T-helper 1 cell treated with Interleukin-12 subunit alpha and Interleukin-12 subunit beta and Interleukin-4 antibody, amounts not matched to agents 30 μg/mL and 1 μg/mL, for 36 hours (primary cell): ENCODE data around the gene CYTH2.
A peak's percentile ranks its signal among the peaks of the same experiment; 100 is the strongest.

ENCODE experiments used
- H3K27ac Mint-ChIP-seq: one replicate; pipeline ENCODE4 v1.8.0; 2021; ENCODE audit warnings: mild to moderate bottlenecking, mixed read lengths
- H3K27me3 Mint-ChIP-seq: one replicate; pipeline ENCODE4 v1.8.0; 2021; ENCODE audit warnings: low read depth, mixed read lengths
- H3K36me3 Mint-ChIP-seq: one replicate; pipeline ENCODE4 v1.8.0; 2021; ENCODE audit warnings: low read depth, mixed read lengths
- H3K4me1 Mint-ChIP-seq: one replicate; pipeline ENCODE4 v1.8.0; 2021; ENCODE audit warnings: low read depth, mixed read lengths
- H3K4me3 Mint-ChIP-seq: one replicate; pipeline ENCODE4 v1.8.0; 2021; ENCODE audit warnings: mild to moderate bottlenecking, moderate library complexity, mixed read lengths
- H3K9me3 Mint-ChIP-seq: one replicate; pipeline ENCODE4 v1.8.0; 2021; ENCODE audit warnings: mixed read lengths

Gene CYTH2, protein sequence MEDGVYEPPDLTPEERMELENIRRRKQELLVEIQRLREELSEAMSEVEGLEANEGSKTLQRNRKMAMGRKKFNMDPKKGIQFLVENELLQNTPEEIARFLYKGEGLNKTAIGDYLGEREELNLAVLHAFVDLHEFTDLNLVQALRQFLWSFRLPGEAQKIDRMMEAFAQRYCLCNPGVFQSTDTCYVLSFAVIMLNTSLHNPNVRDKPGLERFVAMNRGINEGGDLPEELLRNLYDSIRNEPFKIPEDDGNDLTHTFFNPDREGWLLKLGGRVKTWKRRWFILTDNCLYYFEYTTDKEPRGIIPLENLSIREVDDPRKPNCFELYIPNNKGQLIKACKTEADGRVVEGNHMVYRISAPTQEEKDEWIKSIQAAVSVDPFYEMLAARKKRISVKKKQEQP

DNA sequence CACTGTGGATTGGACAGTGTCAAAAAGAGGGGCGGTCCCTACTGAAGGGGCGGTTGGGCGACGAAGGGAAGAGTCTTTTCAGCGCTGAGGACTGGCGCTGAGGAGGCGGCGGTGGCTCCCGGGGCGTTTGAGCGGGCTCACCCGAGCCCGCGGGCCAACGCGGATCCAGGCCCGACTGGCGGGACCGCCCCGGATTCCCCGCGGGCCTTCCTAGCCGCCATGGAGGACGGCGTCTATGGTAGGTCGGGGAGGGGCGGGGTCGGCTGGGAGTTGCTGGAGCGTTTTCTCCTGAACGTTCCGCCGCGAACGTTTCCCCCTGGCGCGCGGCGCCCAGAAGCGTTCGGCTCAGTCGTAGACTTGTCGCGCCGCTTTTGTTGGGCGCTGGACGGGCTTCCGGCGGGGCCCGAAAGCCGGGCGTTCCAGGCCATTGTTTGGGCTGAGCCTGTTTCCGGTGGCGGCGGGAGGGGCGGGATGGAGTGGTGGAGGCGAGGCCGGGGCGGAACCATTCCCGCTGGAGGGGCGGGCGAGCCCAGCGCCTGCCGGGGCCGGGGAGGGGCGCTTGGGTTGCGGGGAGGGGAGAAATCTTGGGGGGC, at the start of gene CYTH2:
CYTH2 (plus strand) TSS at position 81 of the 593 bp plus-strand sequence; CDS start at position 220, 139 bp downstream.
- Mint-ChIP-seq H3K9me3 (no peaks in the 10 kb centered on the region), H3K4me1 (peaks cover 11% of the 10 kb centered on the region), H3K27me3 (no peaks in the 10 kb centered on the region), H3K4me3 (peak within 1 kb of the TSS; percentile 86), H3K27ac (peak within 1 kb of the TSS; percentile 83), H3K36me3 (peaks cover 10% of the 10 kb centered on the region)

DNA sequence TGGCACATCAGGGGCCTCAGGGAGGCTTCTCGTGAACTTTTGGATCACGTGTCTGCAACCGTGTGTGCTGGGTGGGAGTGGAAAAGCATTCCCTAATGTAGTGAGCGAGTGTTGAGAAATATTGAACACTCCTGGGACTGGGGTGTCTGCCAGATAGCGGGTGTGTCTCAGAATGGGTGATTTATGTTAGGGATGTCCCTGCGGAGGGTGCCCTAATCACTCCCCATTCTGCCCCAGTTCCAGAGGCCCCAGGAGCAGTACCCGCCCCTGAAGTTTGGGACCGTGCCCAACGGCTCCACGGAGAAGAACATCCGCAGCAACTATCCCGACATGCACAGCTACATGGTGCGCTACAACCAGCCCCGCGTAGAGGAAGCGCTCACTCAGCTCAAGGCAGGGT, 47.6 kb upstream of the CYTH2 start:
- Mint-ChIP-seq H3K27me3 (peaks cover 4% of the 10 kb centered on the region), H3K9me3 (no peaks in the 10 kb centered on the region), H3K36me3 (no peaks in the 10 kb centered on the region), H3K4me3 (no peak overlapping the region), H3K27ac (no peak overlapping the region), H3K4me1 (peaks cover 19% of the 10 kb centered on the region)

DNA sequence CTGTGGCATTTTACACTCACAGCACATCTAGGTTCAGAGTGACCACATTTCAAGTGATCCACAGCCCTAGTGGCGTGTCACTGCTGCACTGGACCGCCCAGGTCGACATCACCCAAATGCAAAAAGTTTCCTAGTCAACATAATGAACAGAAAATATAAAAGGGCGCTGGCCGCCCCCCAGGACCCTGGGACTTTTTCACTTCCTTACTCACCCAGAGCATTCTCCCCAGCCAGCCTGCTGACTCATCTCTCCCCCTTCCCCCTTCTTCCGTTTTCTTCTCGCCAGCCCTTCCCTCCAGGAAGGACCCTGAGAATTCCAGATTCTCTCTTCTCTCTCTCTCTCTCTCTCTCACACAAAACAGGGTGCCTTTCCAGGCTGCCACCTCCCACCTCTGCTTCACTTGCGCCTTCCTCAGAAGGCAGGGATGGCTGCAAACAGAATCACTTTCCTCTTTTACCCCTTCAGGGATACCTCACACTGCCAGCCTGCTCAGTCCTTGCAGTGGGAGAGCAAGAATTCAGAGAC, 44.4 kb upstream of the CYTH2 start:
- Mint-ChIP-seq H3K27ac (no peak overlapping the region), H3K4me3 (no peak overlapping the region), H3K9me3 (no peaks in the 10 kb centered on the region), H3K4me1 (peaks cover 5% of the 10 kb centered on the region), H3K27me3 (peaks cover 4% of the 10 kb centered on the region), H3K36me3 (no peaks in the 10 kb centered on the region)

DNA sequence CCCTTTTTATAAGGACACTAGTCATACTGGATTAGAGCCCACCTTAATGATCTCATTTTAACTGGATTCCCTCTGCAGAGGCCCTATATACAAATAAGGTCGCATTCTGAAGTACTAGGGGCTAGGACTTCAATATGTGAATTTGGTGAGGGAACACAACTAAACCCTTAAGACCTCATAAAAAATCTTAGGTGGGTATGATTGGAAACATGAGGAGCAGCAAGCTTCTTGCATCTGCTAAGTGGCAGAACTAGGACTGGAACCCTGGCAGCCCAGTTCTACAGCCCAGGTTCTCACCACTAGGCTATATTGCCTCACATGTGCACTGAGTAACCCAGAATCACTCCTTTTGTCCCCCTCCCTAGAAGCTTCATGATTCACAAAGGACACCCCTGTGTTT, 40.5 kb upstream of the CYTH2 start:
- H3K27me3 Mint-ChIP-seq: peaks cover 4% of the 10 kb centered on the region
- no peaks in the 10 kb centered on the region for H3K36me3 Mint-ChIP-seq
- H3K4me3 Mint-ChIP-seq: no peak overlapping the region
- no peaks in the 10 kb centered on the region for H3K9me3 Mint-ChIP-seq
- no peak overlapping the region for H3K27ac Mint-ChIP-seq
- H3K4me1 Mint-ChIP-seq: peaks cover 5% of the 10 kb centered on the region

DNA sequence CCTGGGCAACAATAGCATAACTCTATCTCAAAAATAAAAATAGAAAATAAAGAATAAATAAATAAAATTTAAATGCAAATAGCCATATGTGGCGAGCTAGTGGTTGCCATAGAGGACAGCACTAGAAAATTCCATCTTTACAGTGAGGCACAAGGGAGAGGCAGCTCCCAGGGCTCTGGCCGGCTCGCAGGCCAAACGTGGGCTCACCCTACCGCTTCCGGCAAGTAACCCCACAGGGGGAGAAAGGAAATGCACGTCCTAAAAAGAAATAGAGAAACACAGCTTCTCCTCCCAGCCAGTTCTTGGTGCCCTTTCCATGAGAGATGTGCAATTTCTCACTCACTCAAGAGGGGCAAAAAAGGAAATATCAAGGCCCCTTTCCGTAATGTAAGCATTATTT, 35.8 kb upstream of the CYTH2 start:
- Mint-ChIP-seq H3K36me3 (no peaks in the 10 kb centered on the region), H3K27ac (no peak overlapping the region)

DNA sequence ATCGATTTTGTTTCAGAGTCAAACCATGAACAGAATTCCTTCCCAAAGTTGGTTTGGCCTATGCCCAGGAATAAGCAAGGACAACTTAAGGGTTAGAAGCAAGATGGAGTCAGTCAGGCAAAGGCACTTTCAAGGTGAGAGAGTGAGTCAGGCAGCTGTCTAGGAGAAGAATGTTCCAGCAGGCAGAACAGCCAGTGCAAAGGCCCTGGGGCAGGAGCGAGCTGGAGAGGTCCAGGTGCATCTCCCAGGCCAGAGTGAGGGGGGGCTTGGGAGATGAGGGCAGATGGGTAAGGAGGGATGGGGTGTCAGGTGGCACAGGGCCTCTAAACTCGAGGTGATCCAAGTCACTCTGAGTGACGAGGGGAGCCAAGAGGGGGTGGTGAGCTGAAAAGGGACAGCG, 32.6 kb upstream of the CYTH2 start:
- Mint-ChIP-seq H3K4me1 (no peaks in the 10 kb centered on the region), H3K27ac (no peak overlapping the region), H3K4me3 (no peak overlapping the region), H3K36me3 (no peaks in the 10 kb centered on the region), H3K27me3 (peaks cover 27% of the 10 kb centered on the region), H3K9me3 (no peaks in the 10 kb centered on the region)

More for the DNA sequence above, 35.8 kb upstream of the CYTH2 start:
- H3K27me3 Mint-ChIP-seq: peaks cover 6% of the 10 kb centered on the region
- H3K4me1 Mint-ChIP-seq: no peaks in the 10 kb centered on the region
- no peaks in the 10 kb centered on the region for H3K9me3 Mint-ChIP-seq
- no peak overlapping the region for H3K4me3 Mint-ChIP-seq

DNA sequence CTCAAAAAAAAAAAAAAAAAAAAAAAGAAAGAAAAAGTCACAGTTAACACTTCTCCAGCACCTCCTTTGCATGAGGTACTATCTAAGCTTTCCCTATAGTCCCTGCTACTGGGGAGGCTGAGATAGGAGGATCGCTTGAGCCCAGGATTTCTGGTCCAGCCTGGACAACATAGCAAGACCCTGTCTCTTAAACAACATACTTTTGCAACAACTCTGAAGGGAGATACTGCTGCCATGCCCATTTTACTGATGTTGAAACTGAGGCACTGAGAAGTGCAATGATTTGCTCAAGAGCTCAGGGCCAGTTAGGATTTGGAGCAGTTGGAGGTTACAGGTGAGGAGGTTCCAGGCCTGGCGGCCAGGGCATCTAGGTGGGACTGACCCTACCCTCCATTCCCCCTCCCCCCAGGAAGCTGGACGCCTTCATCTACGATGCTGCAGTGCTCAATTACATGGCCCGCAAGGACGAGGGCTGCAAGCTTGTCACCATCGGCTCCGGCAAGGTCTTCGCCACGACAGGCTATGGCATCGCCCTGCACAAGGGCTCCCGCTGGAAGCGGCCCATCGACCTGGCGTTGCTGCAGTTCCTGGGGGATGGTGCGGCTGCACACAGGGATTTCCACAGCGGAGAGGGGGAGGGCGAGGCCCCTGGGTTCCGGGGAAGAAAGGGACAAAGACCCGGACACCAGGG, 27.7 kb upstream of the CYTH2 start:
- Mint-ChIP-seq H3K36me3 (peaks cover 10% of the 10 kb centered on the region), H3K27ac (no peak overlapping the region), H3K9me3 (no peaks in the 10 kb centered on the region), H3K27me3 (peaks cover 51% of the 10 kb centered on the region), H3K4me3 (peak overlapping the region; percentile 37), H3K4me1 (peaks cover 18% of the 10 kb centered on the region)

DNA sequence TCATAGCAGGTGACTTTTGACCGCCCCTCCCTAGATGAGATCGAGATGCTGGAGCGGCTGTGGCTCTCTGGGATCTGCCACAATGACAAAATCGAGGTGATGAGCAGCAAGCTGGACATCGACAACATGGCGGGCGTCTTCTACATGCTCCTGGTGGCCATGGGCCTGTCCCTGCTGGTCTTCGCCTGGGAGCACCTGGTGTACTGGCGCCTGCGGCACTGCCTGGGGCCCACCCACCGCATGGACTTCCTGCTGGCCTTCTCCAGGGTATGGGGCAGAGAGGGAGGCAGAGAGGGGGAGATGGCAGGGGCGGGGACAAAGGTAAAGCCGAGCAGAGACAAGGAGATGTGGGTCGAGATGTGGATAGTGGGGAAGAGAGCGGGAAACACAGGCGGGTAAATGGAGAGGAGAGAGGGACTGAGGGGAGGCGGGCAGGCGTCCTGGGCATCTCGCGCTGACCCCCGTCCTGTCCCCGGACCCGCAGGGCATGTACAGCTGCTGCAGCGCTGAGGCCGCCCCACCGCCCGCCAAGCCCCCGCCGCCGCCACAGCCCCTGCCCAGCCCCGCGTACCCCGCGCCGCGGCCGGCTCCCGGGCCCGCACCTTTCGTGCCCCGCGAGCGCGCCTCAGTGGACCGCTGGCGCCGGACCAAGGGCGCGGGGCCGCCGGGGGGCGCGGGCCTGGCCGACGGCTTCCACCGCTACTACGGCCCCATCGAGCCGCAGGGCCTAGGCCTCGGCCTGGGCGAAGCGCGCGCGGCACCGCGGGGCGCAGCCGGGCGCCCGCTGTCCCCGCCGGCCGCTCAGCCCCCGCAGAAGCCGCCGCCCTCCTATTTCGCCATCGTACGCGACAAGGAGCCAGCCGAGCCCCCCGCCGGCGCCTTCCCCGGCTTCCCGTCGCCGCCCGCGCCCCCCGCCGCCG, 26.8 kb upstream of the CYTH2 start:
- Mint-ChIP-seq H3K9me3 (no peaks in the 10 kb centered on the region), H3K27me3 (peaks cover 51% of the 10 kb centered on the region), H3K4me3 (peak overlapping the region; percentile 37), H3K36me3 (peaks cover 11% of the 10 kb centered on the region), H3K27ac (no peak overlapping the region), H3K4me1 (peaks cover 20% of the 10 kb centered on the region)

DNA sequence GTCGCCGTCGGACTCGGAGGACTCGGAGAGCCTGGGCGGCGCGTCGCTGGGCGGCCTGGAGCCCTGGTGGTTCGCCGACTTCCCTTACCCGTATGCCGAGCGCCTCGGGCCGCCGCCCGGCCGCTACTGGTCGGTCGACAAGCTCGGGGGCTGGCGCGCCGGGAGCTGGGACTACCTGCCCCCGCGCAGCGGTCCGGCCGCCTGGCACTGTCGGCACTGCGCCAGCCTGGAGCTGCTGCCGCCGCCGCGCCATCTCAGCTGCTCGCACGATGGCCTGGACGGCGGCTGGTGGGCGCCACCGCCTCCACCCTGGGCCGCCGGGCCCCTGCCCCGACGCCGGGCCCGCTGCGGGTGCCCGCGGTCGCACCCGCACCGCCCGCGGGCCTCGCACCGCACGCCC, 25.9 kb upstream of the CYTH2 start:
- H3K9me3 Mint-ChIP-seq: no peaks in the 10 kb centered on the region
- no peak overlapping the region for H3K4me3 Mint-ChIP-seq
- no peak overlapping the region for H3K27ac Mint-ChIP-seq
- peaks cover 45% of the 10 kb centered on the region for H3K27me3 Mint-ChIP-seq
- H3K36me3 Mint-ChIP-seq: peaks cover 18% of the 10 kb centered on the region
- peaks cover 25% of the 10 kb centered on the region for H3K4me1 Mint-ChIP-seq

DNA sequence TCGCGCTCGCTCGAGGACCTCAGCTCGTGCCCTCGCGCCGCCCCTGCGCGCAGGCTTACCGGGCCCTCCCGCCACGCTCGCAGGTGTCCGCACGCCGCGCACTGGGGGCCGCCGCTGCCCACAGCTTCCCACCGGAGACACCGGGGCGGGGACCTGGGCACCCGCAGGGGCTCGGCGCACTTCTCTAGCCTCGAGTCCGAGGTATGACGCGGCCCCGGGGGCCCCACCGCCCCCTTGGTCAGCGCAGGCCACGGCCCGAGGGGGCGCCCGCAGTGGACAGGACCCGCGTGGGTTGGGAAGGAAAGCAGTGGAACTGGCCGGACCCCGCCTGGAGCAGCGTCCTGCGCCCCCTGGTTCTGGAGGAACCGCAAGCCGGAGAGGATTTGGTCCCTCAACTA, 25.4 kb upstream of the CYTH2 start:
- Mint-ChIP-seq H3K36me3 (peaks cover 23% of the 10 kb centered on the region), H3K27me3 (peaks cover 45% of the 10 kb centered on the region), H3K27ac (no peak overlapping the region), H3K9me3 (no peaks in the 10 kb centered on the region), H3K4me3 (no peak overlapping the region), H3K4me1 (peaks cover 28% of the 10 kb centered on the region)

DNA sequence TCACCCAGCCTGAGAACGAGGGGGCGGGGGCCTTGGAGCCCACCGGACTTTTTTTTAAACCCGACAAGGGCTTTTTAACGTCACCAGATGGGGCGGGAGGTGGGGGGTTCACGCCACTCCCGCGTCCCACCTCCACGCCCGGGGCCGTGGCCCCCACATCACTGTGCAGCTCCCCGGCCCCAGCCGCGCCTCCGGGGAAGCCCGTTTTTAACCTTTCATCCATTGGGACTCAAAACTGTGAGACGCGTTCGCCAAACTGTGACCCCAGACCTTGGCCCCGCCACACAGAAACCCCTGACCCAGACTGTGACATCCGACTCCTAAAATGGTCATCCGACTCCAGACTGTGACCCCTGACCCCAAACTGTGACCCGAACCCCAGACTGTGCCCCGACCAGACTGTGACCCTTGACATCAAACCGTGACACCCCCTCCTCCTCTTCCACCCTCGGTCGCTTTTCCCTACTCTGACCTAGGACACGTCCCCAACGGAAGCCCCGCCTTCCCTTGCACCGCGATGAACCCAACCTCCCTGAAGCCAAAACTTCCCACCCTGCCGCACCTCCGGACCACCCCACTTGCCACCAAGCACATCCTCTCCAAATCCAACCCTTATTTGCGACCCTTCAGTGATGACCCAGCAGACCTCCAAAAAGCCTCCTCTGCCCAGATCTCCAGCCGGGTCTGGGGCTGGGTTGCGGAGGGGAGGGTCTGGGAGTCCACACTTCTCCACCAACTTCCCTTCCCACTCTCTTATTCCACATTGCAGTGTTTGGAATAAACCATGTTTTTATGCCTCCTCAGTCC, 24.8 kb upstream of the CYTH2 start:
- Mint-ChIP-seq H3K27ac (no peak overlapping the region), H3K9me3 (no peaks in the 10 kb centered on the region), H3K4me1 (peaks cover 28% of the 10 kb centered on the region), H3K36me3 (peaks cover 26% of the 10 kb centered on the region), H3K4me3 (peak overlapping the region; percentile 89), H3K27me3 (peaks cover 42% of the 10 kb centered on the region)

DNA sequence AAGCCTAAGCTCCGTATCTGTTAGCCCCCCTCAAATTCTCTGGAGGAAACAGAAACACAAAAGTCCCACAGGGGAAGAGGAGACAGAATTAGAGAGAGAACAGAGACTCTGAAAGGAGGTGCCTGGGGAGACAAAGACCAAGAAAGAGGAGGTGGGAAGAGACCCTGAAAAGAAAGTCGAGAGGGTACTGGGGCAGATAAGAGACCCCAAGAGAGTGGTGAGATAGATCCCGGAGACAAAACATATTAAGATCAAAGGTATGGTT, 24.3 kb upstream of the CYTH2 start:
- H3K9me3 Mint-ChIP-seq: no peaks in the 10 kb centered on the region
- H3K27me3 Mint-ChIP-seq: peaks cover 39% of the 10 kb centered on the region
- H3K36me3 Mint-ChIP-seq: peaks cover 28% of the 10 kb centered on the region
- peak overlapping the region; percentile 89 for H3K4me3 Mint-ChIP-seq
- H3K4me1 Mint-ChIP-seq: peaks cover 28% of the 10 kb centered on the region
- H3K27ac Mint-ChIP-seq: no peak overlapping the region

DNA sequence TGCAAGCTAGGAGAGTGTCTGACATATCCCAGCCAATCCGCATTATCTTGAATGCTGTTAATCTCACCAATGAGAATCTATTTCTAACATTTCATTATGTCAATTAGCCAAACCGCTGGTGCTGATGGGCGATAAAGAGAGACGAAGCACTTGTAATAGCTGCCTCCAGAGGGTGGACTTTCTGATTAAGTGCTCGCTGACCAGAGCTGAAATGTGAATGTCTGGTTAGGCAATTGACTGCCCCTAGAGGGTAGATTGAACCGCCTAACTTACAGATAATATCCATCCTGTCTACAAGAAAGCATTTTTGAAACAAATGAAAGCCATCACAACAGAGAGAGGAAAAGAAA, 23.9 kb upstream of the CYTH2 start:
- peaks cover 28% of the 10 kb centered on the region for H3K36me3 Mint-ChIP-seq
- H3K4me3 Mint-ChIP-seq: peak overlapping the region; percentile 89
- H3K4me1 Mint-ChIP-seq: peaks cover 28% of the 10 kb centered on the region
- peaks cover 38% of the 10 kb centered on the region for H3K27me3 Mint-ChIP-seq
- H3K27ac Mint-ChIP-seq: peak overlapping the region; percentile 93
- no peaks in the 10 kb centered on the region for H3K9me3 Mint-ChIP-seq
